Stimulated activated CD8-positive, alpha-beta memory T cell treated with anti-CD3 and anti-CD28 coated beads, Interleukin-7, amount 100 ng/mL, for 4 hours (primary cell): ENCODE measurements around the gene CDKN1C.
"Not testable (repeated sequence)": the region's sequence is repeated elsewhere in the genome, so short reads cannot be mapped to it uniquely, and the experiment has no call there.

Source experiments
- DNase-seq, 2 donors: peaks; one replicate each; pipeline ENCODE4 v3.0.0-alpha.2; 2020; ENCODE audit warnings: low read depth in 2 of 2

The CDKN1C gene

GRCh38 chr11:2909133-2909902 lies 23.7 kb upstream of the CDKN1C start:
- DNase-seq = no peak

DNA sequence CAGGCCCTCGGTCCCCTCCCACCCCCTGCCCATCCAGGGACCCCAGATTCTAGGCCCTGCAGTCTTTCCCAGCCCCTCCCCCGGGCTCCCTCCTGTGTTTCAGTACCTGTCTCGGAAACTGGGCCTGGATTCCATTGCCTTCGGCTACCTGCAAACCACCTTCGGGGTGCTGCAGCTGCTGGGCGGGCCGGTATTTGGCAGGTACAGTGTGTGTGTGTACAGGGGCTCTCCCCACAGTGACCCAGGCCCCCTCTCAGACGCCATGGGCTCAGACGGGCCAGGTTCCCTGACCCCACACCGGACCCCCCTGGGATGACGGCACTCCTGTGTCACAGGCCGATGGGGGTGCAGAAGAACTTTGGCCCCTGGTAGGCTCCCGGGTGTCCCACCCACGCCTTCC lies 22.6 kb upstream of the CDKN1C start:
- DNase-seq = no peak

DNA sequence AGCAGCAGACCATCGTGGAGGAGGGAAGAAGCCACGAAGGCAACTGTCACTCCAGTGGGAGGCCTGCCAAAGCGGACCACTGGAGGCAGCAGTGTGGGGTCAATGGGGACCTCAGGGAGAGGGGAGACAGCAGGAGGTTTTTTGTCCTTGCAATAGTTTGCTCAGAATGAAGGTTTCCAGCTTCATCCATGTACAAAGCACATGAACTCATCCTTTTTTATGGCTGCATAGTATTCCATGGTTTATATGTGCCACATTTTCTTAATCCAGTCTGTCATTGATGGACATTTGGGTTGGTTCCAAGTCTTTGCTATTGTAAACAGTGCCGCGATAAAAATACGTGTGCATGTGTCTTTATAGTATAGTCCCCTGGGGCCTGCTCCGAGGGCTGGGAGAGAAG lies 19.7 kb upstream of the CDKN1C start:
- DNase-seq = not testable (repeated sequence)

DNA sequence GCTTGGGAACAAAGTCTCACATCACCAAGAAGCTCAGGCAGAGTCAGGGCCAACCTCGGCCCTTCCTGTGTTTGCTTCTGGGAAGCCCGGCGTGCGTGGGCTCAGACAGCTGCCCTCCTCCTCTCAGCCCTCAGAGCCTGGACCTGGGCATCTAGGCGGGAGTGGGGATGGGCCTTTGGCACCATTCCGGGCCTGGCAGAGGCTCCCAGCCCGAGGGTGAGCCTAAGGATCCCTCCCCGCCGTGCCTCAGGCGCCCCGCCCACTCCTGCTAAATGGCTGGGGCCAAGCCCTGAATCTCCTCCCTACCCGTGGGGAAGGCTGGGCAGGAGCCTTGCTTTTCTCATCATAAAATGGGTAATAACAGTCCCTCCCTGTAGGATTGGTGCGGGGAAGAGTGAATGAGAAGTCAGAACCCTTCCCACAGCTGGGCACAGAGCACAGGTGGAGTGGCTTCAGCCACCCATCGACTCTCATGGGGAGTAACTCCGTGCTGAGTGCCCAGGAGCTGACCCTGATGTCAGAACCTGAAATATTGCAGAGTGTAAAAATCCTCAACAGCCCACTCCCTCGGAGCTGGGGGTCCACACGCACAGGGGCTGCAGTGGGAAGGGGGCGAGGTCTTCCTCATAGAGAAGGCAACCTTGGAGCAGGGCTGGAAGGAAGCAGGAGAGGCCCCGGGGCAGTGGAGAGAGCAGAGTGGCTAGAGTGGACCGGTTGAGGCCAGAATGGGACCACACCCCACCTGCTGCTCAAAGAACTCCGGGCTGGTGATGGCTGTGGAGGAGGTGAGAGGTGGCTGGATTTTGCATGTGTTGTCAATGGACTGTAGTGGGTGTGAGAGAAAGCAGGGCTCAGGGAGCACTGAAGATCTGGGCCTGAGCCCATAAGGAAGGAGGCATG lies 18.8 kb upstream of the CDKN1C start:
- no peak for DNase-seq

- no peak for DNase-seq
These were observed 18.1 kb upstream of the CDKN1C start for GRCh38 chr11:2903672-2904011.

DNA sequence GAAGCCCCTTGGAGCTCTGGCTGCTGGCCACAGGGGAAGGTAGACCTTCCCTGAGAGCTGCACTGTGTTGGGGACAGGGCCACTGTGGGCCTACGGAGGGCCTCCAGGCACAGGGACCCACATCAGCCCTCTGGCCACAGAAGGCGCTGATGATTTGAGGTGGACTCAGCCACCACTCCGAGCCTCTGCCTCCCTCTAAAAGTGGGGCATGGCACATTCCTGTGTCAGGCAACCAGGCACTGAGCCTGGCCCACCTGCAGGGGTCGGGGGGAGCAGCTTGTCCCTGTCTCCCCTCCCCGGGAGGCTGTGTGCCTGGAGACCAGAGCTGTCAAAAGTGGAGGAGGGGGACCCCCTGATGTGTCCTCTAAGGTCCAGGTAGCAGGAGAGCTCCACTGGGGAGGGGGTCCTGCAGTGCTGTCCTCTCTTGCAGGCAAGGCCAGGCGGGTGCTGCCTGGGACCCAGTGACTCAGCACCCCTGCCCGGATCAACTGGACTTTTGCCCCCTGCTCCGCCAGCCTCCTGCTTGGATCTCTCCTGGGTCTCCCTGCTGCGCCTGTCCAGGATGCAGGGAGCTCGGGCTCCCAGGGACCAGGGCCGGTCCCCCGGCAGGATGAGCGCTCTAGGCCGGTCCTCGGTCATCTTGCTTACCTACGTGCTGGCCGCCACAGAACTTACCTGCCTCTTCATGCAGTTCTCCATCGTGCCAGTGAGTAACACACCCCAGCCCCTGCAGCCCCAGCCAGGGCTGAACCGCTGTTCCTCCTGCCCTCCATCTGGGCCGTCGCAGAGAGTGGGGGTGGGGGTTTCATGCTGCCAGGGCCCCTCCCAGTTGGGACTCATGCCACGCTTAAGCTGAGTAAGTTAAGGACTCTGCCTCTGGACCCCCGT lies 17.5 kb upstream of the CDKN1C start:
- no peak for DNase-seq

- peak; percentile 78 to 85 for DNase-seq
These were observed 16.5 kb upstream of the CDKN1C start for GRCh38 chr11:2901854-2902783.

DNA sequence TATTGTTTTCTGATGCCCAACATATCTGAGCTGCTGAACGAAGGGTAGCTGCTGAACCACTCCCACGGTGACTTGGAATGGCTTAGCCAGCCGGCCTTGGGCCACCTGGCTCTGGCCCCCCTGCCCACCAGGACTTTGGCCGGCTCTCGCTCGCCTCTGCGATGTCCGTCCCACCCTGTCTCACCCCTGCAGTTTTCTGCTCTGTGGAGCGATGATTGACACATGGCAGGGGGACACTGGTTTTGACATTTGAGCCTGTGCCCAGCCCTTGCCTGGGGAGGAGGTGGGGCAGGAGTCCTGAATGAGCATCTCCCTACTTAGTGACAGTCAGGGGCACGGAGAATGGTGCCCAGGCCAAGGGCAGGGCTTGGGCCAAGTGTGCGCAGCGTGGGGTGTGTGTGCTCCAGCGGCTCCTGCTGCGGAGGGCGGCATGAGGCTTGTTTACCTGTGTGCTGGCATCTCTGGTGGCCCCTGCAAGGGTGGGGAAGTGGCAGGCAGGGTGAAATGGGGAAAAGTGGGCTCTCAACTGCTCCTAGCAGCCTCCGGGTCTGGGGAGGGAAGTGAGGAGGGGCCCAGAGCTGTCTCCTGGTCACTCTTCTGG lies 15.7 kb upstream of the CDKN1C start:
- no peak for DNase-seq

DNA sequence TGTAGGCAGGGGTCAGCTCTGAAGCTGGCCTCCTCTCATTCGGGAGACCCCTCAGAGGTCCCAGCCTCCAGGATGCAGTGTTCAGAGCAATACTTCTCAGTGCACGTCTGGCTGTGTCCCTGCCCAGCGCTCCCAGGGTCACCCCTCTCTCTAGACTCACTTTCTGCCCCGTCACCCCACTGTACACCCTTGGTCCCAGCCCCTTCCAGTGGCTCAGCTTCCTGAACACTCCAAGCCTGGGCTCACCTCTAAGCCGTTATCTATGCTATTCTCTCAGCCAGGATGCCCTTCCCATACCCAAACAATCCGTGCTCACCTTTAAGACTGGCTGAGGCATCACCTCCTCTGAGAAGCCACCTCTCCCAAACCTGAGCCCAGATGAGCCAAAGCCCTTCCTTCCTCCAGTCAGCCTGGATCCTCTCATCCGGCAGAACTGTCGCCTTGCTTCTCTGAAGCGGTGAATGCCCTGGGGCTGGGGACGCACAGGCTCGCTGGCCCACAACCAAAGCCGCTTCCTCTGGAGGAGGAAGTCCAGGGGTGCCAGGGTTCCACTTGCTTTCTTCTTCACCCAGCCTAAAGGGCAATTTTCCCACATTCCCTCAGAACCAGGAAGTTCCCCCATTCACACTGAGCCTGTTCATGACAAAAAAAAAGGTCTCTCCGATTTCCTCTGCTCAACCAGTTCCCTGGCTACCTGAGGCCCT lies 13.7 kb upstream of the CDKN1C start:
- DNase-seq = no peak

DNA sequence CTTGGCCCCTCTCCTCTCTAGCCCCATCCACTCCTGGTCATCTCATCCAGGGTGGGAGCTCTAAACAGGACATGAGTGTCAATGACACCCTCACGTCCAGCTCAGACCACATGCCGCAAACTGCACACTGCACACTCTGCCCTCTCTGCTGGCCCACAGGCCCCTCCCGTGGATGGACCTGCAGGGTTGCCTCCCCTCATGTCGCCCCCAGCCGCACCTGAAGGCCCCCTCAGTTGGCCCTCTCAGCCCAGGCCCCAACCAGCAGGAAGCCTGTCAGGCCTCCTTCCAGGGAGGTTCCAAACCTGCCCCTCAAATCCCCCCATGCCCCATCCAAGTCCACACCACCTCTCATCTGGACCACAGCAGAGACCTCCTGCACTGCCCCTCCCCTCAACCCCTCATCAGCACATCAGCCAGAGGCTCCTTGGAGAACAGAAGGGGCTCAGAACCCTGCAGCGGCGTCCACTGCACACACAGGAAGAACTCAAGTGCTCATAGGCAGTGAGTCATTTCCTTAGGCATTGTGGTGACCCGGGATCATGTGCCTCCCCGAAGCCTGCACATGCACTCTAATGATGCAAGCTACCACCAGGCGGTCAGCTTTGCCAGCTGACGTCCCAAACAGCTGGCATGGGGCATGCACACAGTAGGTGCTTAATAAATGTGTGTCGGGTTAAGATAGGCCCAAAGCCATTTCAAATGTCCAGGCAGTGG lies 12.9 kb upstream of the CDKN1C start:
- DNase-seq = peak; percentile 34 to 46

GRCh38 chr11:2897048-2897447 lies 11.5 kb upstream of the CDKN1C start:
- no peak for DNase-seq

- DNase-seq = no peak
These were observed 10.5 kb upstream of the CDKN1C start for GRCh38 chr11:2896047-2896446.

DNA sequence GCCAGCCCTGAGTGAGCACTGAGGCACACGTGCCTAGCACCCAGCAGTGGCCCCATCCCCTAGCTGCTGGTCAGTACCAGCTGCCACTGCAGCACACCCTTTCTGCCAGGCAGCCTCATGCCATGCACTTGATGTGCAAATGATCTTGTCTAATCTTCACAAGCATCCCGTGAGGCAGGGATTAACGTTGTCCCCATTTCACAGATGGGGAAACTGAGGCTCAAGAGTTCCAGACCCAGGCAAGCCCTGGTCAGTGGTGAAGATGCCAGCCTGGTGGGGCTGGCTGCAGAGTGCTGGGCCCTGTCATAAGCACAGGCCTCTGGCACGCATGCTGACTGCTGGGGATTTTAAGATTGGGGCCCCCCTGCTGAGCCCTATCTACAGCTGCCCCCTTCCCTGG lies 8.4 kb upstream of the CDKN1C start:
- DNase-seq = no peak

GRCh38 chr11:2892967-2893528 lies 7.5 kb upstream of the CDKN1C start:
- no peak for DNase-seq

GRCh38 chr11:2892215-2892966 lies 6.8 kb upstream of the CDKN1C start:
- peak in 1 of 2 donors; percentile 46 for DNase-seq

DNA sequence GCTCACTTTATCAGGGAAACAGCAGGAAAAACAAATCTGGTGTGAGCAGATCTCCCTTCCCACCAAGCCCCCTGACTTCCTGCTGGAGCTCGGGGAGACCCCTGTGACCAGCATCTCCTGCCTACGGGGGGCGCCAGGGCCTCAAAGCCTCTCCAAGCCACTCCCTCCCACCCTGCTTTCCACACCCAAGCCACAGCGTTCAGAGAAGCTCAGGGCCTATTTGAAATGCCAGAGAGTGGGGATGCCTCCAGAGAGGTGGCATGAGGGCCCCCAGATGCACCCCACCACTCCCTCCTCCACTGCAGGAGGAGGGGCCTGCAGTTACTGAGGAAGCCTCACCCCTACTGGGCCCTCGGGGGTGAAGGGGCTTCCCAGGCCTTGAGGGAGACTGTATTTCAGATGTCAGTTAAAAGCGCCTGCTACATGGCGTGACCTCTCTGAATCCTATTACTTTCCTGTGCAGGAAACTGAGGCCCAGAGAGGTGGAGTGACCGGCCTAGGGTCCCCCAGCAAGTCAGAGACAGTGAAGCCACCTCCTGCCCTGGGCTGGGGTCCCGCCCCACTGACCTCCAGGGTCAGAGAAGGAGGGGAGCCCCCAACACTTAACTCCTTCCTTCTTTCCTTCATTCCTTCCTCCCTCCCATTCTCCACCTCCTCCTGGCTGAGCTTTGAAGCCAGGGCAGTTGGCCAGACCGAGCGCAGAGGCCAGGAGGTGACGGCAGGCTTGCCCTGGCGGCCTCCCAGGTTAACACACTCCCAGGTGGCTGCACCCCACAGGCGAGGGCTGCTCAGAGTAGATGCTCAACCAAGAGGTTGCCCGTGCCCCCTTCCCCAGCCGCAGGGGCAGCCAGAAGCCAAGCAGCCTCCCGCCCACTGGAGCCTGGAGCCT lies 6.0 kb upstream of the CDKN1C start:
- DNase-seq = no peak
